ENCODE measurements around the gene SHISA7.
A peak's percentile ranks its signal among the peaks of the same experiment; 100 is the strongest.
"Not testable (repeated sequence)": the region's sequence is repeated elsewhere in the genome, so short reads cannot be mapped to it uniquely, and the experiment has no call there.

The SHISA7 gene

DNA sequence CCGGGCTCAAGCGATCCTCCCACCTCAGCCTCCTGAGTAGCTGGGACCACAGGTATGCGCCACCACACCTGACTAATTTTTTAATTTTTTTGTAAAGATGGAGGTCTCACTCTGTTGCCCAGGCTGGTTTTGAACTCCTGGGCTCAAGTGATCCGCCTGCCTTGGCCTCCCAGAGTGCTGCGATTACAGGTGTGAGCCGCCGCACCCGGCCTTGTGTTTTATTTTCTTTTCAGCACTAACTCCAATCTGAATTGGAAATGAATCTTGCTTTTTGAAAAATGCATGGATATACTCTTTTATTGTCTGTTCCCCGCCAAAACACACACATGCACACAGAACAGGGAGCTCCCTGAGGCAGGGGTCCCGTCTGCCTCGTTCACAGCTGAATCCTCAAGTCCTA is 19.6 kb upstream of the SHISA7 start:
- no peak for DNase-seq

DNA sequence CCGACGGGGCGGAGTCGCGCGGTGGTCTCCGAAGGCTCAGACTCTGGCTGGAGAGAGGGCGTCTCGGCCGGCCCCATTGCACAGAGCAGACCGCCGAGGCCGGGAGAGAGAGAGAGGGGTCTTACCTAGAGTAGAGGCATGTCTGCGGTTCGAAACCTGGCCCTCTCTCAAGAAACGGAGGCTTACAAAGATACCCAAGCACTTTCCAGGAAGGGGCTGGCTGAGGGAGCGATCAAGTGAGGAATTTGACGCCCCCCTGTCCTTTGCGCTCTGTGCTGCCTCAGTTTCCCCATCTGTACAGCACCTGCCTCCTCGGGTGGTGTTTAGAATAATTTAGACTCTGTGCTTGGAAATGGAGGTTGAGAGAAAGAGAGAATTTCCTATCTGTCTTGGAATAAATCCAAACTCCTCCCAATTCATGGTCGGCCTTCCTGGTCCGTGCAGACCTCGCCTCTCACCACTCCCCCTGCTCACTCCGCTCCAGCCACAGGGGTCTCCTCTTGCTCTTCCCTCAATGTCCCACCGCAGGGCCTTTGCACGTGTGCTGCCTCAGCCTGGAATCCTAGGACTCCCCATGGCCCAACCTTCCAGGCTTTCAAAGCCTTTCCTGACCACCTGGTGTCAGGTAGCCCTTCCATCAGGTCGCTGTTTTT is 19.0 kb upstream of the SHISA7 start:
- no peak for DNase-seq

DNA sequence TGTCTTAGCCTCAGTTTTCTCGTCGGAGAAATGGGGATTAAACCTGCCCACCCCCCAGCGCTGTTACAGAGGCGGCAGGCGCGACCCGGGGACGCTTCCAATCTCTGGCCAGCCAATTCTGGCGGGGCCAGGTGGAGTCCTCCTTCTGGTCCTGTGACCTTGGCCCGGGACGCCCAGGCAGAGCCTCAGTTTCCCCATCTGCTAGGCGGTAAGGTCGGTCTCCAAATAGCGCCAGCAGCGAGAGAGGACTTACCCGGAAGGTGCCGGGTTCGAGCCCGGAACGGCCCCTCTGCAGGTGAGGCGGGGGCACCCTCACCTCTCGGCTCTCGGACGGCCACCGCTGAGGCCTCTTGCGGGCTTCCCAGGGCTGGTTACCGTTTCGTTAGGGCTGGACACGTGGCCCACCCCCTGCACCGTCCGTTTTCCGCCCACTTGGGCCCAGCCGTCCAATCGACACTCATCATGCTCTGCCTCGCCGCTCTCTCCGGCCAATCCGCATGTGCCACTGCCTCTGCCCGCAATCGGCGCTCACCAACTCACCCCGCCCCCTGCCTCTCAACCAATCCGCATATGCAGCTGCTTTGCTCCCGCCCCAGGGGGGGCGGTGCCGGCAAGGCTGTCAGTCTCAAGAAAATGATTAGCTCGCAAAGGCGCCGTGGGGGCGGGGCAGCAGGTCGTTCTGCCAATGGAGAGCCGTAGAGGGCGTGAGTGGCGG is 18.3 kb upstream of the SHISA7 start, which contains the start of gene ISOC2:
Gene ISOC2, minus strand, starts transcription at position 384 of the 715 bp plus-strand sequence. CDS start 5,156 bp downstream, outside the sequence.
- DNase-seq: peak; percentile 100

DNA sequence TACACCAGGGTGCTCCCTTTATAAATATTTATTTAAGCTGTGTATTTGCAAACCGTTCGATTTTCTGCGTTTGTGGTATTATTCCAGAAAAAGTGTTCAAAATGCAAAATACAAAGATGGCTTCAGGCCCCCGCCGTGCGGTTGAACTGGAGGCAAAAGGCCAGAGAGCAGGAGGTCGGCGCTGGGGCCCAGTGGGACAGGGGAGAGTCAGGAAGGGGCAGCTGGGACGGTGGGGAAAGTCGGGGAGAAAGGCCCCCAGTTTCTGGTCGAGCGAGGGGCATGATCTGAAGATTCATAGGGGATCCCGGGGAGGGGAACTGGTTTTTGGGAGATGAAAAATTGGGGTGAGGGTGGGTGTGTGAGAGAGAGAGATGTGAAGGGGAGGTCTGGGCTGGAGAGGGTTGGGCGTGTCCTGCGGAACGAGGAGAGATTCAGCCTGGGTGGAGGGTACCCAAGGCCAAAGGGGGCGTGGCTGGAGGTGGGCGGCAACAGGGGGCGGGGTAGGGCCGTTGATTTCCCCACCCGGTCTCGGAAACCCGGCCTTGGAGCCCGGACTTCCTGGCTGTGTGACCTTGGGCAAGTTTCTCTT is 17.7 kb upstream of the SHISA7 start:
- peak; percentile 38 for DNase-seq

DNA sequence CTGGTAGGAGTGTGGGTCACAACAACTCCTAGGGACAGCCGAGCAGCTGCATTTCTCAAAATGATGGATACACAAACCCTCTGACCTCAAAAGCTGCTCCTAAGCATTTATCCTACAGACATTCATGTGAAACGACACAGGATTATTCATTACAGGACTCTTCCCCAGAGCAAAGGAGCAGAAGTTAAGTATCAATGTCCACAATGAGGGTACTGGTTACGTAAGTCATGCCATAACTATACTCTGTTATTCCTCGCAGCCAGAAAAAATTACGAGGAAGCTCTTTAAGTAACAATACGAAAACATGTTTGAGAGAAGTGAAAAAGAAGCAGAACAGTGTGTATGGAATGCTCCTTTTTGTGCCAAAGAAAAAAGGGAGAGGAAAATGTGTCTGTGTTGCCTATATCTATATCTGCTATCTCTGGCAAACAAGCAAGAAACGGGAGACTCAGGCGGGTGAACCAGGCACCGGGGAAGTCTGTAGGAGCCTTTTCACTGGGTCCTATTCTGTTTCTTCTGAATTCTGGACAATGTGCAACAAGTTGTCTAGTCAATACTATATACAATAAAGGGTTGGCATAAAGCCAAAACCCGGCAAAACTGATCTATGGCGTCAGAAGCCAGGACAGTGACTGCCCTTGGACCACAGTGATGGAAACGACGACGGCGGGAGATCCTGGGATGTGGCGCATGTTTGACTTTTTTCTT is 17.0 kb upstream of the SHISA7 start:
- no peak for DNase-seq

DNA sequence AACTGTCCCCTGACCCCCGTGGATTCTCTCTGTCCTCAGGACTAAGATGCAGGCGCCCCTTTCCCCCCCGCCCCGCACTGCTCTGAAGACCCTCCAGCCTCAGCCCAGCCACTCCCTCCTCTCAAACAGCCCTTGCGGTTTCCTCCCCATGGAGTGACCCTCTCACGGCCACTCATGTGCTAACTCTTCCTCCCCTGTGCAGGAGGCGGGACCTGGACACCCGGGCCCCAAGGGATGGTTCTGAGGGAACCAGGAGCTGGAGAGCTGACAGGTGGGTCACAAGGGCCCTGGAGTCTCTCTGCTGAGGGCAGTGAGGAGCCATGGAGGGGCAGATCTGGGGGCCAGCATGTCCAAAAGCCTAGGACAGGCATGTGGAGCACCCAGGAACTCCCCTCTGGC is 16.4 kb upstream of the SHISA7 start:
- DNase-seq: no peak

DNA sequence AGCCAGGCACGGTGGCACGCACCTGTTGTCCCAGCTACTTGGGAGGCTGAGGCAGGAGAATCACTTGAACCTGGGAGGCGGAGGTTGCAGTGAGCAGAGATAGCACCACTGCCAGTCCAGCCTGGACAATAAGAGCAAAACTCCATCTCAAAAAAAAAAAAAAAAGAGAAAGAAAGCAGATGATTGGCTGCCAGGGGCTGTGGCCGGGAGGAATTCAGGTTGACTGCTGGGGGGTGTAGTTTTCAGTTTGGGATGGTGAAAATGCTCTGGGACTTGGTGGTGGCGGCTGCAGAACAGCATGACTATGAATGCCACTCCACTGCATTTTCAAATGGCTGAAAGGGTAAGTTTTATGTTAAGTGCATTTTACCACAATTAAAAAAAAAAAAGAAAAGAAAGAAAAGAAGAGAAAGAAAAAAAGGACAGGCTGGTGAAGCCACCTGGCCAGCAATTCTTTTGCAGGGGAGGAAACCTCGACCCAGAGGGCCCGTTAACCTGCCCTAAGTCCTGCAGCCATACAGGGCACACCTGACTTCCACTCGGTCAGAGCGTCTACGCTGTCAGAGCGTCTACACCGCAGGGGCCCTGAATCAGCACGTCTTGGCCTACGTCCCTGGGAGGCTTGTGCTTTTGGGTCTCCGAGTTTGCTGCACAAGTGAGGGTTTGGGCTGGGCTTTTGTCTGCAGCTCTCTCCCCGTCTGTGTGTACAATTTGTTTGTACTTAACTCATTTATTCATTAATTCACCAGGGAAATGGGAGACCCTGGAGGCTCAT is 14.8 kb upstream of the SHISA7 start:
- DNase-seq: no peak

DNA sequence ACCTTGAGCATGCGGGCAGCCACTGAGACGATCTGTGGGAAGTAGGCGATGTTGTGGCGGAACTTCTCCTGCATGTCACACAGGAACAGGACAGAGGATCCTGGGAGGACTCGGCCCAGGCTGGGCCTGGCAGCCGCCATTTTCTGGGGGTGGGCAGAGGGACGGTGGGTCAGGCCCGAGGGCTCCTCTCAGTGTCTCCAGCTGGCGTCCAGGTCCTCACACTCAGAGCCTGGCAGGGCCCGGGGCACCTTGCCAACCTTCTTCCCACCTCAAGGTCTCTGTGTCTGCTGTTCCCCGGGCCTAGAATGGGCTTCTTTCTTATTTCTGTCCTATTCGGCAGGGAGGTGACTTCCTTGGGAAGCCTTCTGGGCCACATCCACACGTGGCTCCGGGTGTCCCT is 13.2 kb upstream of the SHISA7 start:
- DNase-seq: no peak

DNA sequence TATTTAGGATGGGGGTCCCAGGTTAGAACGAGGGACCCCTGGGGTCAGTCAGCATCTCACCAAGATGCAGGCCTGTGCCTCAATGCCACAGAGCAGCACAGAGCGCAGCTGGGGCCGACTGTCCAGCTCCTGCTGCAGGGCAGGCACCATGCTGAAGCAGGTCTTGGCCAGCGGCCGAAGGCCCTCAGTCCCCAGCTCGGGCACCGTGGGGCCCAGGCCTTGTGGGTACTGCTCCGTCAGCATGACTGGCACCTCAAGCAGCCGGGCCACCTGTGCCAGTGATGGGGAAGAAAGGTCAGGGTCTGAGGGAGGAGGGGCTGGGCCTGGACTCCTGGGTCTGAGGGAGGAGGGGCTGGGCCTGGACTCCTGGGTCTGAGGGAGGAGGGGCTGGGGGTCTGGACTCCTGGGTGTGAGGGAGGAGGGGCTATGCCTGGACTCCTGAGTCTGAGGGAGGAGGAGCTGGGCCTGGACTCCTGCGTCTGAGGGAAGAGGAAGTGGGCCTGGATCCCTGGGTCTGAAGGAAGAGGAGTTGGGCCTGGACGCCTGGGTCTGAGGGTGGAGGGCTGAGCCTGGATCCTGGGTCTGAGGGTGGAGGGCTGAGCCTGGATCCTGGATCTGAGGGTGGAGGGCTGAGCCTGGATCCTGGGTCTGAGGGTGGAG is 12.6 kb upstream of the SHISA7 start:
- no peak for DNase-seq

DNA sequence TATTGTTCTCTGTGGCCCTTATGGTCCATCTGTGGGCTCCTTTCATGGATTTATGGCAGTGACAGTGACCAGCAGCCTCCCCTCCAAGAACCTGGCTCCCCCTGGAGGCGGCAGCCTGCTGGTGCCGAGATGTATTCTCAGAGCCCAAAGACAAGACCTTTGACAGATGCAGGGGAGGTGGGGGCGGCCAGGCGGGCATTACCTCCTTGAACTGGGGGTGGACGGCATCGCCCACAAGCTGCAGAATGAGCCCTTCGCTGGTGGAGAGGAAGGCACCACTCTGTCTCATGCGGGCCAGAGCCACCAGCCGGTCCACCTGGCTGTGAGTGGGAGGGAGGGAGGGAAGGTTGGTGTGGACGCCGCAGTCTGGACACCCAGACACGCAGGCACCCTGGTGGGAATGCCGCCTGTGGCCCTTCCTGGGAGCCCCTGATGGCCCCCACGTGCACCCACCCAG is 11.7 kb upstream of the SHISA7 start:
- peak; percentile 52 for DNase-seq

DNA sequence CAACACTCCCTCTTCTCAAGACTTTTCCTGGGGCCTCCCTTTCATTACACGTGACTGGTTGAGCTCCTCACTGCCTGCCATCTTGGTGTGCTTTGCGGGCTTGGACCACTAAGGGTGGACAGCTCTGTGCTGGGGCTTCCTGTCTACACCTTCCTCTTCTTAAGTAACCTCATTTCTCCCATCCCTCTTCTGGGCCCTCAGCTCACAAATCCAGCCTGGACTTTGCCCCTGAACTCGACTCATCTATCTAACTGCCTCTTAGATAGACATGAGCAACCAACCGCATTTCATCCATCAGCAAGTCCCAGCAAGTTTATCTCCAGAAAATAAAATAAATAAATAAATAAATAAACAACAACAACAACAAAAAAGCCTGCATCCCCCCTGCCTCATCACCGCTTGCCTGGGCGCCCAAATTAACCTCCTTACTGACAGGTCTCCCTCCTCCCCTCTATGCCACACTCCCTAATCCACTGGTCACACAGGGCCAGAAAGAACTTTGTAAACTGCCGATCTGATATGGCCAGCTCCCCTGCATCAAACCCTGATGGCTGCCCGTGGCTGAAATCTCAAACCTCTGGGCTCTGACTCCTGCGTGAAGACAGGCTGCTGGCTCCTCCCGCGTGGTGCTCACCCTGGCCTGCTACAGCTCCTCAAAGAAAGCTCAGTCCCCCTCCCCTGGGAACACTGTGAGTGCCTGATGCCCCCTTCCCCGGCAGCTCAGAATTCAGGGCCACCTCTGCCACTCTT is 10.6 kb upstream of the SHISA7 start:
- no peak for DNase-seq

DNA sequence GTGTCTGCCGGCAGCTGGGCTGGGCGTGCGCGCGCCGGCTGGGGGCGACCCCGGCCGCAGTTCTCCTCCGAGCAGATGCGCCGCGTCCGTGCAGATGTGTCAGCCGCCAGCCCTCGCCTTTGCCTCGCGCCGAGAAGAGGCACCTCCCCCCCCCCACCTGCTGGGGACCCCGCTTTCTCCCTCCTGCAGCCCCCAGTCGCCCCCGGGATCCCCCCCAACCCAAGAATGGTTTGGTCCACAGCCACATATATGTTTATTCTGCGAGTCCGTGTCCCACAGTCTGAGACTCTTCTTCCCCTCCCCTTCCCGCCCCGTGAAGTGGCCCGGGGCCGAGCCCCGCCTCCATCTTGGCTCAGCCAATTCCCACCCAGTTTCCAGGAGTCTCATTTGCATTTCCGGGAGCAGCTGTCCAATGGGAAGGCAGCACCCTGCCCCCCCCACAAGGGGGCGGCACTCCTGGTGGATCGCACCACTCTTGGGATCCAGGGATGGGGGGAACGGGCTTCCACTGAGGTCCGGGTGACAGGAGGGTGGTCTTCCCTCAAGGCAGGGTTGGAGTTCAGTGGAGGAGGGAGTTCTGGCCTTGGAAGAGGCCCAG is 9.7 kb upstream of the SHISA7 start:
- peak; percentile 60 for DNase-seq

DNA sequence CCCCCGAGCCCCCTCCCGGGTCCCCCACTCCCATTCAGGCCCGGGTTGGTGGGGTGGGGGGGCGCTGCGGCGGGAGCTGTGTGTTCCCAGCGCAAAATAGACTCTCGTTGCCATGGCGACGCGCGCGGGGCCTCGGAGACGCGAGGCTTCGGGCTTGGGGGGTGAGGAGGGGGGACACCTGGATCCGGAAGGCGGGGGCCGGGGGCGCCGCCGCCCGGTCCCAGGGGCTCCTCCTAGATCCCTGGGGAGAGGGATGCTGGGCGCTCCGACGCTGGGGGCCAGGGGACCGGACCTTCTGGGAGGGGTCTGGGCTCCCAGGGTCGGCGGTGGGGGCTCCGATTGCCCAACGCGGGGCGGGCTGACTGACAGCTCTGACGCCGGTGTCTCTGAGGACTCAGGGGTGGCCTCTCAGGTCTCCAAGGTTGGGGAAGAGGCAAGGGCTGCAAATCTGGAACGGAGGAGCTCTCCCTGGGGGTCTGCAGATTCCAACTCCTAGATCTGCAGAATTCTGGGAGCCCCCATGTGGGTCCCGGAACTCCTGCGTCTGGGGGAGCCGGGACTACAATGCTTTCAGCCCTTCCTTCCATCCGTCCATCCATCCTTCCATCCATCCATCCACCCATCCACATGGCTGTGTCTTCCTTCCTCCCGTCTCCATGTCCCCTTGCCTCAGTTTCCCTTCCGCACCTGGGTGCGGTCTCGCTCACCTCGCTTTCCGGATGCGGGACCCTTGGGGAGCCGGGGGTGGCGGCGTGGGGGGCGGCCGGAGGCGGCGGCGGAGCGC is 9.1 kb upstream of the SHISA7 start:
- DNase-seq: peak; percentile 46

DNA sequence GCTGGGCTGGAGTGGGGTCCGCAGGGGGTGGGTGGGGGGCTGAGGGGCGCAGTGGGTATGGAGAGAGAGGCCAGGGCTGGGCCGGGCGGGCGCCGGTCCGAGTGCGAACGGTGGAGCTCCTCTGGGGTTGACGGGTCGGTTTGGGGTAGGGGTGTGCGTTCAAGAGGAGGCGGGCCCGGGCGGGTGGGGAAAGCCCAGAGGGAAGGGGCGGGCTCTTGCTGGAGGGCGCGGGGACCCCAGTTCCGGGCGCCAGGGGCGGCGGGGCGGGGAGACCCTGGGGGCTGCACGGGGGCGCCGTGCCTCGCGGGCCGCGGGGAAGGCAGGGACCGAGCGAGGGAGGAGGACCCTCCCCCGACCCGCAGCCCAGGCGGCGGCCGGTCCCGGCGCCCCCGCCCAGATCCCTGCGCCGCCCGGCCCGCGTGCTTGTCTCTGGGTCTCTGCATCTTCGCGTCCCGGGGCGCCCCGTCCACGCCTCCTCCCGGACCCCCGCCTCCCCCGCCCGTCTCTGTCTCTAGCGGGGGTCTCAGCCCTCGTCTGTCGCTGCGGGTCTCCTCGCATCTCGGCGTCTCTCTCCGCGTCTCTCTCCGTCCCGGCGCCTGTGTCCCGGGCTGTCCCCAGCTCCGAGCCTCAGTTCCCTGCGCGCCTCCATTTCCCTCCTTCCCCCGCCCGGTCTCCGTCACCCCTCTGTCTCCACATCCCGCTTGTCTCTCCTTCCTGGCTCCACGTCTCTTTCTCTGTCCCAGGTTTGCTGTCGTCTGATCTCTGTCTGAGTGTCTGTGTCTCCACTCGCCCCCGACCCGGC is 8.3 kb upstream of the SHISA7 start:
- DNase-seq: peak; percentile 34

DNA sequence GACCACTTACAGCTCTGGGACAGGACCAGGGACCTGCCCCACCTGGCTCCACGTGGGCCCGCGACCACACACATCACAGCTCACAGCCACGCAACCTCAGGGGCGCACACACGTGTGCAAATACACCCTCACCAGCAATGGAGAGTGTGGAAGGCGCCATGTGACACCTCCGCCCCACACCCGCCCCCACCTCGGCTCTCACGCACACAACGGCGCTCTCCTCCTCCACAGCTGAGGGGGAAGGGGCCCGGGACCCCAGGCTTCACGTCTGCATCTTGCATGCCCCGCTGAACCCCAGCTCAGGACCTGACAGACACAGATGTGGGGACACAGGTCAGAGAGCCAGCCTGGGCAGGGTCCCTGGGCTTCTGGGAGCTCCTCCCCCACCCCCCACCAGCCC is 6.4 kb upstream of the SHISA7 start:
- DNase-seq: no peak

DNA sequence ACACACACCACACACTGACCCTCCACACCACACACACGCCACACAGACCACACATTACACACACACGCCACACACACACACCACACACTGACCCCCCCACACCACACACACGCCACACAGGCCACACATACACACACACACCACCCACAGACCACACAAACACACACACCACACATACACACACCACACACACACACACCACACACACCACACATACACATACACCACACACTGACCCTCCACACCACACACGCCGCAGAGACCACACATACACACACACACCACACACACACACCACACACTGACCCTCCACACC is 5.0 kb upstream of the SHISA7 start:
- DNase-seq: not testable (repeated sequence)

DNA sequence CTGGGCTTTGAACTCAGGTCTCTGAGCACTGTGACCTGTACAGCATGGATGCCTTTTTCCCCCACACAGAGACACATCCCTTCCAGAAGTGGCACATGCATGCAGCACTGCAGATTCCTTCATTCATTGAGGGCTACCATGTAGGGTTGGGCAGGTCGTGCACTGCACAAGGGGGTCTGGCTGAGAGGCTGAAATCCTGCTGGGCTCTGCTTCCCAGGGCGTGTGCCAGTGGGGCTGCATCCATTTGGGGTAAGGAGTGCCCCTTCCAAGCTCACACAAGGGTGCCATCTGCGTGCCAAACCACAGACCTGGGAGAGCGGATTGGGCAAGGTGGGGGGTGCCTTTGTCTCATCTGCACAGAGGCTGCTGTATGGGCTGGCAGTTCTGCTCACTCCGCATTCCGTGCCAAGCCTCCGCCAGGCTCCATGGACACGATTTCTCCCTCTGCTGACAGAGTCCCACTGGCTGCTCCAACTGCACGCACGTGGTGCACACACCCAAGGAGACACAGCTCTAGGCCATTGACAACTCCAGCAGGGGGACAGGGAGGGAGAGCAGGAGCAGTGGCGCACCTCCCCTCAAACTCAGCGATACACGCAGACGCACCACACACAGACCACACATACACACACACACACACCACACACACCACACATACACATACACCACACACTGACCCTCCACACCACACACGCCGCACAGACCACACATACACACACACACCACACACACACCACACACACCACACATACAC is 4.5 kb upstream of the SHISA7 start:
- DNase-seq: no peak

DNA sequence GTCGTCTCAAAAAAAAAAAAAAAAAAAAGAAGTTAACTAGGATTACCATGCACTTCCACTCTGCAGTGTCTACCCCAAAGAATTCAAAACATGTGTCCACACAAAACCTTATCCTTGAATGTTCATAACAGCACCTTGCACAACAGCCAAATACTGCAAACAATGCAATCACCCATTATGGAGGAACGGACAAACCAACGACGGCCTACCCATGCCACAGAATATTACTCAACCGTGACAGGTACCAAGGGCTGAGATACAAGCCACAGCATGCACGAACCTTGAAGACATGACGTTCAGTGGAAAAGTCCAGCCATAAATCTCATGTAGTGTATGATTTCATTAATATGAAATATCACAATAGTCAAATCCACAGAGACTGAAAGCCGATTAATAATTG is 3.0 kb upstream of the SHISA7 start:
- DNase-seq: no peak

DNA sequence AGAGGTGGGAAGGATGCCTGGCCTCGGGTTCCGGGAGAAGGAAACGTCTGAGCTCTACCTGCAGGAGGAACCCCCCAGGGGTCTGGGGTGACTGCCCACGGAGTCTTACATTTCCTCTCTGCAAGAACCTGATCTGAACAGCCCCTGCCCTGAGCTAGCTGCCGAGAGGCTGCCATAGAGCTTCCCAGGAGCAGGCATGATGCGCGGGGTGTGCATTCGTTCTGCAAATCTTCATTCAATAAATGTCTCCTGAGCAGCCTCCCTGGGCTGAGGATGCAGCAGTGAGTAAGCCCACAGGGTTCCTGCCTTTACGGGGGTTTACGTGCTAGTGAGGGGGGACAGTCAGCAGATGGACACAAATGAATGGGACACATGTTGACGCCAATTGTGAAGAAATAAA is 1.5 kb upstream of the SHISA7 start:
- DNase-seq: no peak

Measured in CD4-positive, alpha-beta T cell treated with Interleukin-17A for 1 hour (primary cell).